SIG-M5 treated with dmso at 0.1 percent for 504 hours (cell line): ENCODE results near the gene FYN.

Source experiments
- DNase-seq: peaks from one replicate; lab custom pipeline; 2025; ENCODE audit not compliant: unreplicated experiment; lab: John Stamatoyannopoulos, UW

FYN gene

GRCh38 chr6:111610548-111611172, 262.6 kb downstream of the FYN start:
- DNase-seq = no peak
